Tibial artery (tissue), 4 donors: Measurements from ENCODE around the gene CCDC102B.
"Not testable (repeated sequence)": the region's sequence is repeated elsewhere in the genome, so short reads cannot be mapped to it uniquely, and the experiment has no call there.

ENCODE experiments used
- DNase-seq, 2 donors: peaks; one replicate each; pipeline ENCODE4 v3.0.0-alpha.2; 2019
- H3K27ac ChIP-seq, 2 donors: fragments of 200-600 bp; sonication (generic) in 1 of 2; 1 replicate in 1 of 2; 2 replicates in 1 of 2; pipeline ENCODE4 v1.5.1; 2018 to 2019; ENCODE audit warnings: mild to moderate bottlenecking in 1 of 2
- H3K27me3 ChIP-seq, 2 donors: fragments of 200-600 bp; sonication (generic) in 1 of 2; one replicate each; pipeline versions ENCODE4 v1.5.1 to v1.6.0; 2016 to 2019
- H3K36me3 ChIP-seq, 3 donors: fragments of 200-600 bp; sonication (generic) in 2 of 3; one replicate each; pipeline ENCODE4 v1.5.1; 2016 to 2019; ENCODE audit warnings: mild to moderate bottlenecking in 2 of 3
- H3K4me1 ChIP-seq, 4 donors: fragments of 200-600 bp; sonication (generic) in 2 of 4; 1 replicate in 3 of 4; 2 replicates in 1 of 4; pipeline ENCODE4 v1.5.1; 2016 to 2019
- H3K4me3 ChIP-seq, 2 donors: fragments of 200-600 bp; sonication (generic) in 1 of 2; 1 replicate in 1 of 2; 2 replicates in 1 of 2; pipeline ENCODE4 v1.5.1; 2018 to 2019; ENCODE audit warnings: mild to moderate bottlenecking in 2 of 2
- H3K9me3 ChIP-seq, 3 donors: fragments of 200-600 bp; sonication (generic) in 1 of 3; one replicate each; pipeline ENCODE4 v1.5.1; 2016 to 2019
- CTCF ChIP-seq, 2 experiments: fragments of 200-600 bp in 1 of 2; fragments of 450-650 bp in 1 of 2; IDR thresholded peaks; one replicate each; pipeline ENCODE4 v1.5.1; 2017 to 2019; ENCODE audit warnings: antibody characterized with exemption in 2 of 2, mild to moderate bottlenecking in 1 of 2, moderate library complexity in 1 of 2
- intact Hi-C: fragments of 100-400 bp; cut with DNase I; formaldehyde crosslinking; loops from one replicate; pipeline ENCODE4 v1.15.0; 2023; ENCODE audit warnings: low total_unique reads

Gene CCDC102B

GRCh38 chr18:68873003-68873402 is 75.1 kb downstream of the CCDC102B start:
- H3K36me3 ChIP-seq = no peaks in the 10 kb centered on the region
- H3K4me3 ChIP-seq = no peak overlapping the region
- no peaks in the 10 kb centered on the region for H3K9me3 ChIP-seq
- DNase-seq = no peak
- intact Hi-C loops = no loop called here
- no peak overlapping the region for H3K27ac ChIP-seq
- TF ChIP-seq CTCF (IDR thresholded peaks at IDR 0.05) = no peak
- no peaks in the 10 kb centered on the region for H3K27me3 ChIP-seq
- H3K4me1 ChIP-seq = no peaks in the 10 kb centered on the region

- Histone ChIP-seq H3K36me3 (no peaks in the 10 kb centered on the region), H3K9me3 (no peaks in the 10 kb centered on the region), H3K27ac (no peak overlapping the region), H3K27me3 (no peaks in the 10 kb centered on the region), H3K4me3 (no peak overlapping the region), H3K4me1 (no peaks in the 10 kb centered on the region)
- intact Hi-C loops = no loop called here
- DNase-seq = no peak
- no peak for TF ChIP-seq CTCF (IDR thresholded peaks at IDR 0.05)
Observed at GRCh38 chr18:68874361-68874760, 76.5 kb downstream of the CCDC102B start.

- H3K27ac ChIP-seq, H3K36me3 ChIP-seq, H3K4me3 ChIP-seq, H3K27me3 ChIP-seq, DNase-seq, H3K9me3 ChIP-seq, intact Hi-C loops, H3K4me1 ChIP-seq: not testable (repeated sequence)
Observed at GRCh38 chr18:68879947-68880346, 82.1 kb downstream of the CCDC102B start.

- no peak for TF ChIP-seq CTCF (IDR thresholded peaks at IDR 0.05)
- Histone ChIP-seq H3K27me3 (no peaks in the 10 kb centered on the region), H3K9me3 (no peaks in the 10 kb centered on the region), H3K4me1 (no peaks in the 10 kb centered on the region), H3K36me3 (no peaks in the 10 kb centered on the region), H3K27ac (no peak overlapping the region), H3K4me3 (no peak overlapping the region)
- intact Hi-C loops = no loop called here
- DNase-seq = no peak
Observed at GRCh38 chr18:68887410-68887809, 89.5 kb downstream of the CCDC102B start.

- DNase-seq = no peak
- H3K9me3 ChIP-seq = no peaks in the 10 kb centered on the region
- no peaks in the 10 kb centered on the region for H3K27me3 ChIP-seq
- H3K4me3 ChIP-seq = no peak overlapping the region
- no peak overlapping the region for H3K27ac ChIP-seq
- no peak for TF ChIP-seq CTCF (IDR thresholded peaks at IDR 0.05)
- H3K4me1 ChIP-seq = no peaks in the 10 kb centered on the region
- no peaks in the 10 kb centered on the region for H3K36me3 ChIP-seq
- intact Hi-C loops = no loop called here
Observed at GRCh38 chr18:68893354-68893753, 95.5 kb downstream of the CCDC102B start.

GRCh38 chr18:68897286-68897685 is 99.4 kb downstream of the CCDC102B start:
- H3K4me3 ChIP-seq = no peak overlapping the region
- no peaks in the 10 kb centered on the region for H3K36me3 ChIP-seq
- no peak for DNase-seq
- H3K27me3 ChIP-seq = no peaks in the 10 kb centered on the region
- H3K4me1 ChIP-seq = no peaks in the 10 kb centered on the region
- no peak overlapping the region for H3K27ac ChIP-seq
- H3K9me3 ChIP-seq = no peaks in the 10 kb centered on the region
- no peak for TF ChIP-seq CTCF (IDR thresholded peaks at IDR 0.05)
- intact Hi-C loops = no loop called here
